GM12891 (cell line): ENCODE data around the gene AP3B1.
A peak's percentile ranks its signal among the peaks of the same experiment; 100 is the strongest.

Source experiments
- DNase-seq: peaks from one replicate; pipeline ENCODE4 v3.0.0; 2011; ENCODE audit warnings: low spot score; ENCODE audit not compliant: insufficient read length
- FAIRE-seq: peaks from 2 replicates; lab custom pipeline; 2011; peaks lifted over from hg19 to GRCh38; lab: Jason Lieb, UNC
- PAX5 ChIP-seq: IDR thresholded peaks from 2 replicates; pipeline ENCODE4 v1.6.1; 2011; ENCODE audit warnings: low read length, moderate library complexity, mild to moderate bottlenecking; ENCODE audit not compliant: insufficient read depth, severe bottlenecking
- POLR2A ChIP-seq: IDR thresholded peaks from 2 replicates; pipeline ENCODE4 v1.6.1; 2011; ENCODE audit warnings: low read depth, low read length, control low read depth
- POLR2AphosphoS5 ChIP-seq: IDR thresholded peaks from 2 replicates; pipeline ENCODE4 v1.6.1; 2011; ENCODE audit warnings: low read depth, low read length, control low read depth
- POU2F2 ChIP-seq: IDR thresholded peaks from 2 replicates; pipeline ENCODE4 v1.6.1; 2011; ENCODE audit warnings: low read depth, mild to moderate bottlenecking, control low read depth, low read length, moderate library complexity
- SPI1 ChIP-seq: IDR thresholded peaks from 2 replicates; pipeline ENCODE4 v1.6.1; 2011; ENCODE audit warnings: low read depth, low read length, control low read depth
- TAF1 ChIP-seq: IDR thresholded peaks from 2 replicates; pipeline ENCODE4 v1.6.1; 2011; ENCODE audit warnings: low read depth, low read length, control low read depth

Gene AP3B1

GRCh38 chr5:78326930-78327329 is 32.4 kb upstream of the AP3B1 start:
- TF ChIP-seq SPI1 (no peak), POLR2A (no peak), PAX5 (no peak), POLR2AphosphoS5 (no peak), TAF1 (no peak), POU2F2 (no peak)
- DNase-seq (no peak), FAIRE-seq (no peak)

- FAIRE-seq (no peak), DNase-seq (no peak)
- TF ChIP-seq POLR2A (no peak), POLR2AphosphoS5 (no peak), TAF1 (no peak), SPI1 (no peak), PAX5 (no peak), POU2F2 (no peak)
These were observed 28.7 kb upstream of the AP3B1 start for GRCh38 chr5:78323241-78323640.

GRCh38 chr5:78320401-78320800 is 25.9 kb upstream of the AP3B1 start:
- no peak for TF ChIP-seq POLR2AphosphoS5
- no peak for TF ChIP-seq POU2F2
- no peak for TF ChIP-seq PAX5
- no peak for TF ChIP-seq SPI1
- TF ChIP-seq POLR2A: no peak
- no peak for TF ChIP-seq TAF1
- FAIRE-seq: peak; percentile 55
- DNase-seq: peak; percentile 6

DNA sequence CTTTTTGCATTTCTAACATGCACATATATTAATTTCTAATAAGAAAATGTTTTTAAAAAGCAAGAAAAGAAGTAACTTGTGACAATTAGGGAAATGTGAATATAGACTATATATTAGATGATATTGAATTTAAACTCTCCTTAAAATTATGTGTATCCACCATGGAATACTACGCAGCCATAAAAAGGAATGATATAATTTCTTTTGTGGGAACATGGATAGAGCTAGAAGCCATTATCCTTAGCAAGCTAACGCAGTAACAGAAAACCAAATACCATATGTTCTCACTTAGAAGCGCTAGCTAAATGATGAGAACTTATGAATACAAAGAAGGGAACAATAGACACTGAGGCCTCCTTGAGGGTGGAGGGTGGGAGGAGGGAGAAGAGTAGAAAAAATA is 23.8 kb upstream of the AP3B1 start:
- no peak for DNase-seq
- no peak for TF ChIP-seq POLR2A
- no peak for TF ChIP-seq SPI1
- TF ChIP-seq TAF1: no peak
- no peak for TF ChIP-seq POU2F2
- no peak for TF ChIP-seq POLR2AphosphoS5
- TF ChIP-seq PAX5: no peak
- FAIRE-seq: no peak

GRCh38 chr5:78317515-78317914 is 23.0 kb upstream of the AP3B1 start:
- FAIRE-seq (peak; percentile 56), DNase-seq (no peak)
- TF ChIP-seq POLR2AphosphoS5 (no peak), SPI1 (no peak), TAF1 (no peak), POLR2A (no peak), PAX5 (no peak), POU2F2 (no peak)

DNA sequence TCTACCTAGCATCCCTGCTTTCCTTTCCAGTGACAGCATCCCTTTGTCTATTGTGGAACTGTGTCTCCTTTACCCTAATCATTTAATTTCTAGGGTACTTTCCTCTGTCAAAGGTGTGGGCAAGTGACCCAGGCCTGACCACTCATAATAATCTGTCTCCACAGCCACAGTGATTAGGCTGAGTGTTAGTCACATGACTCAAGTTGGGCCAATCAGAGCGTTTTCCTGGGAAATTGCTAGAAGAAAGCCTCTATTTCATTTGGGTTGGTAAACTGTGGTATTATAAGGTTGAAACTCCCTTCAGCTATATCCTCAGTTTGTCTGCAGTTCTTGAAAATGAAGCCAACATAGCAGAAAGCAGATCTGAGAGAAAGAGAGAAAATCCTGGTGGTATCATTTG is 14.2 kb upstream of the AP3B1 start:
- FAIRE-seq (no peak), DNase-seq (no peak)
- TF ChIP-seq SPI1 (no peak), POLR2A (no peak), POU2F2 (no peak), POLR2AphosphoS5 (no peak), TAF1 (no peak), PAX5 (no peak)

GRCh38 chr5:78300464-78301045 is 6.1 kb upstream of the AP3B1 start:
- TF ChIP-seq PAX5: no peak
- TF ChIP-seq TAF1: no peak
- no peak for TF ChIP-seq POLR2A
- TF ChIP-seq POU2F2: no peak
- TF ChIP-seq SPI1: no peak
- TF ChIP-seq POLR2AphosphoS5: no peak
- DNase-seq (no peak), FAIRE-seq (no peak)

DNA sequence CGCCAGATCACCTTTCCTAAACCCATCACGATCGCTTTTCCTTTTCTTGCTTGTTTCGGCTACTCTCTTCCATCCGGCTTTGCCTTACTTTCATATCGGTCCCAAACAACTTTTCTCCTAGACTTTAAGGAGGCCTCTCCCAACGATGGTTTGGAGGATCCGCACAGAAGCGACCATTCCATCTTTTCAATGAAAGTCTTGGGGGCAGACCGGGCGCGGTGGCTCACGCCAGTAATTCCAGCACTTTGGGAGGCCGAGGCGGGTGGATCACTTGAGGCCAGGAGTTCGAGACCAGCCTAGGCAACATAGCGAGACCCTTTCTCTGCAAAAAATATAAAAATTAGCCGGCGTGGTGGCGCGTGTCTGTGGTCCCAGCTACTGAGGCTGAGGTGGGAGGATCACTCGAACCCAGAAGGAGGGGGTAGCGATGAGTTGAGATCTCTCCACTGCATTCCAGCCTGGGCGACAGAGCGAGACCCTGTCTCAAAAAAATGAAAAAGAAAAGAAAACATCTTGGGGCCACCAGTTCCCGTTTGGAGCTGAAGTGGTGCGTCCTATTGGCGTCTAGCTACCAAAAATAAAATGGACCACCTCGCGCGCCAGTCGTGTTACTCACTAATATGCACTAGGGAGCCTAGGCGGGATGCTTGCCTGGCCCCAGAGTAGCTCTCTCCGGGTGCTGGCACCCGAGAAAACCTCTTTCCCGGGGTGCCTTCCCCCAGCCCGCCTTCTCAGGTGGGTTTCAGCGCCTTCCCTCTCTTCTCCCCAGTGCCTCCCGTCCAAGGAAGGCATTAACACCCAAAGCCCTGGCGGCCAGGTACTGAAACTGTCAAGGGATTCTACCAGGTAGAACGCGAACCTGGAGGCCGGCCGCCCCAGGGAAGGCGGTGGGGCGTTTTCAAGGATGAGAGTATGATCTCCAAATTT is 800 bp upstream of the AP3B1 start:
- DNase-seq: peak; percentile 20
- TF ChIP-seq SPI1: no peak
- no peak for TF ChIP-seq POLR2AphosphoS5
- TF ChIP-seq POLR2A: no peak
- TF ChIP-seq TAF1: no peak
- no peak for TF ChIP-seq POU2F2
- TF ChIP-seq PAX5: no peak
- peak; percentile 82 for FAIRE-seq

DNA sequence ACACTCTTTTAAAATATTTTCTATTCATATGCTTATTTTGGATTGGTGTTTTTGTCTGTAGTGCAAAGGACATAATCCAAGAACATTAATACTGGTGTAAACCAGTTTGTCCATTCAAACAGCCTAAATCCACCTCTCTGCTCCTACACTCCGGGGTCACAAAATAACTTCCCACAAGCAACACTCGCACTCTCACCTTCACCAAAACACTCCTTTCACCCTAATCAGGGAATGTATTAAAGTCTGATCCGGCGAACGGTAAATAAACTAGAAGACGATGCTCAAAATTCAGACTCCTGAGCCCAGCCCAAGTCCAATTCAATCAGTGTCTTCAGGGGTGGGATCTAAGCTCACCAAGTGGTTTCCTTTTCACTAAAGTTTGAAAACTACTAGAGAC is 649 bp downstream of the AP3B1 start:
- DNase-seq: no peak
- peak; percentile 57 for FAIRE-seq
- TF ChIP-seq POLR2AphosphoS5: no peak
- no peak for TF ChIP-seq TAF1

DNA sequence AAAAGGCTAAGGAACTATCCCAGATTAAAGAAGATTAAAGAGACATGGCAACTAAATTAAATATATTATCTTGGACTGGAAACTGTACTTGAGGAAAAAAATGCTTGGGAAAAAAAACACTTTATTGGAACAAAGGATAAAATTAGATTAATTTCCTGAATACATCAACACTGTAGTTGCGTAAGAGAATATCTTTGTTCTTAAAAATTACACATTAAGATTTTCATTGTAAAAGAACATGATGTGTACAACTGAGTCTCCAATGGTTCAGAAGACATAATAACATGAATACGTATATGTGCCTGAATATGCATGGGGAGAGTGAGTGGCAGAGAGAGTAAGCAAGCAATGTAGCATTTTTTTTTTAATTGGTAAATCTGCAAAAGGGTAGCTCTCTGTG is 2.8 kb downstream of the AP3B1 start:
- FAIRE-seq (no peak), DNase-seq (no peak)
- TF ChIP-seq POLR2A (no peak), PAX5 (no peak)
